Measurements from ENCODE around the gene ZFYVE28.

Gene ZFYVE28

DNA sequence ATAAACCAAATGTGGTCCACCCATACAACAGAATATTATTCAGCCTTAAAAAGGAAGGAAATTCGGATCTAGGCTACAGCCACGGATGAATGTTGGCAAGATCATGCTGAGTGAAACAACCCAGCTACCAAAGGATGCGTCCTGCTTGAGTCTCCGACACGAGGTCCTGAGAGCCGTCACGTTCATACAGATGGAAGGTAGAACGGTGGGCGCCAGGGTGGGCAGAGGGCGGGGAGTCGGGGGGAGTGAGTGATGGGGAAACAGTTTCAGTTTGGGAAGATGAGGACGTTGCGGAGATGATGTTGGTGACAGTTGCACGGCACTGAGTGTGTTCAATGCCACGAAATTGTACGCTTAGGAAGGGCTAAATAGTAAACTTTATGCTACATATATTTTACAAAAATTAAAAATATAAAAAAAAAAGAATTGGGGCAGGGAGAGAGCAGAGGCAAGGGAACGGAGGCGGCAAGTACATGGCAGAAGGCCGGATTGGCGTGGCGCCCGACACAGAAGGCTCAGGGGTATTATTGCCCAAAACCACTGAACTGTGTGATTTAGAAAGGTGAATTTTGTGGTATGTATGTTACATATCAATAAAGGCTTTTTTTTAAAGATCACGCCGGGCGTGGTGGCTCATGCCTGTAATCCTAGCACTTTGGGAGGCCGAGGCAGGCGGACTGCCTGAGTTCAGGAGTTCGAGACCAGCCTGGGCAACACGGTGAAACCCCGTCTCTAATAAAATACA lies 141.7 kb downstream of the ZFYVE28 start:
- TF ChIP-seq, protein P1, sequence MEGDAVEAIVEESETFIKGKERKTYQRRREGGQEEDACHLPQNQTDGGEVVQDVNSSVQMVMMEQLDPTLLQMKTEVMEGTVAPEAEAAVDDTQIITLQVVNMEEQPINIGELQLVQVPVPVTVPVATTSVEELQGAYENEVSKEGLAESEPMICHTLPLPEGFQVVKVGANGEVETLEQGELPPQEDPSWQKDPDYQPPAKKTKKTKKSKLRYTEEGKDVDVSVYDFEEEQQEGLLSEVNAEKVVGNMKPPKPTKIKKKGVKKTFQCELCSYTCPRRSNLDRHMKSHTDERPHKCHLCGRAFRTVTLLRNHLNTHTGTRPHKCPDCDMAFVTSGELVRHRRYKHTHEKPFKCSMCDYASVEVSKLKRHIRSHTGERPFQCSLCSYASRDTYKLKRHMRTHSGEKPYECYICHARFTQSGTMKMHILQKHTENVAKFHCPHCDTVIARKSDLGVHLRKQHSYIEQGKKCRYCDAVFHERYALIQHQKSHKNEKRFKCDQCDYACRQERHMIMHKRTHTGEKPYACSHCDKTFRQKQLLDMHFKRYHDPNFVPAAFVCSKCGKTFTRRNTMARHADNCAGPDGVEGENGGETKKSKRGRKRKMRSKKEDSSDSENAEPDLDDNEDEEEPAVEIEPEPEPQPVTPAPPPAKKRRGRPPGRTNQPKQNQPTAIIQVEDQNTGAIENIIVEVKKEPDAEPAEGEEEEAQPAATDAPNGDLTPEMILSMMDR (IDR thresholded peaks at IDR 0.05), result no peak

DNA sequence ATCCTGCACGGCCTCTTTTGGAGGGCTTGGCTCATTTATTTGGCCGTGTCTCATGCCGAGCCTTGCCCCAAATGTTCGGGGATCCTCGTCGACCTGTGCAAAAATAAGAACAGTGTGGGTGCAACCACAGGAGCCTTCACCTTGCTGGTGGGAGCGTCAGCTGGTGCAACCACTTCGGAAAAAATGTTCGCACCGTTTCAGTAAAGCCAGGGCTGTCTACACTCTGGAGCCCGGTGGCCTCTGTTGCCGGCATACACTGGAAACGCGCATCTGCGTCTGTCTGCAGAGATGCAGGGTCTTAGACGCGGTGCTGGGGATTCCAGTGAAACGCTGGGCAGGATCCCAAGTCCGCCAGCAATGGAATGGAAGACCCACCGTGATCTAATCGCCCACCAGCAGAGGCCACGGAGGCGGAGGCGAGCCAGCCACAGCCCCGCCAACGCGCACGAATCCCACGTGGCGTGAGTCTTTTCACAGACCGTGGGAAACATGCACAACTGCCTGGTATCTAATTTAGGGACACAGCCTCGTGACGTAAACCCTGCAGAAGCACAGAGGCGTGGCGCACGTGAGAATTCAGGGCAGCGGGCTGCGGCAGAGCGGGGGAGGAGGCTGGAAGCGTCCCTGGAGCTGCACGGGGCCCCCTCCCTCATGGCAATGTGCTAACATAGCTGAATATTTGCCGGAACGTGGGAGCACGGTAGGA lies 142.7 kb downstream of the ZFYVE28 start:
- TF ChIP-seq, protein P1 (IDR thresholded peaks at IDR 0.05), result no peak

DNA sequence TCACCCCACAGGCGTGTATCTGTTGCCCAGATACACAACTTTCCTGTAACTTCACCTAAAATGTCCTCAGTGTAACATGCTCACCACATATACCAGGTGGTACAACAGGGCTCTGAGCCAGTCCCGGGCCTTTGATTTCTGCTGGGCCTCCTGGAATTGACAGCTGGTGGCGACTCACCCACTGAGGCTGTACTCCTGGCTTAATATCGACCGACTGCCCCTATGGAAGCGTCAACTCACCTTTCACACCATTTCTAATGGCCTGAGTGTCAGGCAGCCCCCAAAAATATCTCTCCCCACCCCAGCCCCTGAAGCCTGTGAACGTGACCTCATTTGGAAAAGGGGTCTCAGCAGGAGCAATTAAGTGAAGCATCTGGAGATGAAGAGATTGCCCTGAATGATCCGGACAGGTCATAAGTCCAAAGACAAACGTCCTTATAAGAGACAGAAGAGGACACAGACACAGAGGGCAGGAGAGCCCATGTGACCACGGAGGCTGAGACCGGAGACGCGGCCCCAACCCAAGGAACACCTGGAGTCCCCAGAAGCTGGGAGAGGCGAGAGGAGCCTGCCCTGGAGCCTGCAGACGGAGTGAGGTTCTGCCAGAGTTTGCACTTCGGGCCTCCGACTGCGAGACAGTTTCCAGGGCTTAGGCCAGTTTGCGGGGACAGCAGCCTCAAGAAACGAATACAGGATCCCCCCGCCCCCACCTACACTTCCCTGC lies 144.0 kb downstream of the ZFYVE28 start:
- TF ChIP-seq, protein P1 (IDR thresholded peaks at IDR 0.05), result no peak

DNA sequence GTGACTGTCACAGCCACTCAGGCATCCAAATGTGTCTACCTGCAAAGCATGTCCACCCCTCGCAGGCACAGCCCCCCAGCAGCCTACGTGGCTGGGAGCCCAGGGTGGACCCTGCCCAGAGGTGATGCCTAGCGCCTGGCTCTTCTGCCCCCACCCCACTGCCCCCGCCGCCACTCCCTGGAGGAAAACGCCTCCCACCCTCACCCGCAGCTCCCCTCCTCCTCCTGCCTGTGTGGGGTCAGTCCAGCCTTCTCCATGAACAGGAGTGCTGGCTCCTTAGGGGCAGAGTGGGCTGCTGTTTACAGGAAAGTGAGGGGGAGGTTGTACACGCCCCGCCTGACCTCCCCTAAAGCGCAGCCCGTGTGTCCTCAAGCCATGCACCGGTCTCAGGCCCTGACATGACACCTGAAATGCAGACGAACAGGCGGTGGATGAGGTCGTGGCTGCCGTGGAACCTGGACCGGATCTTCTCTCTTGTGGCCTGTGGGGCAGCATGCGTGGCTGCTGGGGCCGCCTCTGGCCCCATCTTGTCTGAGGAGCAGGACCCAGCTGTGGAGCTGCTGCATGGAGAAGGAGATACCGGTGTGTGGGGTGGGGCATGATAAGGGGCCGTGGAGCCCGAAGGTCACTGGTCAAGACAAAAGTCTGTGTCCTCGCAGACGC lies 144.7 kb downstream of the ZFYVE28 start:
- TF ChIP-seq, protein P1 (IDR thresholded peaks at IDR 0.05), result no peak

DNA sequence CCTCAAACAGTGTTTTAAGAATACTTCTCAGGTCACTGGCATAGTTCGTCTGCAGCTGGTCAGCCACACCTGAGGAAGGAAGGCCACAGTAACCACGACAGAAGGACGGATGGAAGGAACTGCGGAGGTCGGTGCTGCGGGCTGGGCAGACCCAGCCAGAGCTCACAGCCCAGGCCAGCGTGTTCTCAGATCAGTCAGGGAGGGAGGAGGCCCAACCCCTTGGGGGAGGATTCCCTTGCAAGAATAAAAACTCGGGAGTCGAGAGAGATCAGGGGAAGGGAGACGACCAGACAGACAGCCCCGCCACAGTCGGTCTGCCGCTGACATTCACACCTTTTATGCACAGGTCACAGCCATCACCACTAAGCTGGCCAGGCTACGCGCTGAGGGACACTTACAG lies 145.2 kb downstream of the ZFYVE28 start:
- TF ChIP-seq, protein P1 (IDR thresholded peaks at IDR 0.05), result no peak

DNA sequence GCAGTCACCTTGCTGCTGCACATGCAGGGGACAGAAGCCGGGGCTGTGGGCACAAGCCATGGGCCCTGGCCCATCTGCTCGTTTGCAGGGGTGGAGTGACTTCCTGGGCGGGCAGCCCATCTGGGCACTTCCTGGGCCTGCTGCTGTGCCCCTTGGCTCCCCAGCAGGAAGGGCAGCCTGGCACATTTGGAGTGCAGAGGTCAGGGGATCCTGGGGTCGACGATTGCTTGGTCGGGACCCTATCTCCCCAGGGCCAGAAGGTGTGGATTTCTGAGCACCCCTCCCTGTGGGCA lies 145.7 kb downstream of the ZFYVE28 start:
- TF ChIP-seq, protein P1 (IDR thresholded peaks at IDR 0.05), result no peak

DNA sequence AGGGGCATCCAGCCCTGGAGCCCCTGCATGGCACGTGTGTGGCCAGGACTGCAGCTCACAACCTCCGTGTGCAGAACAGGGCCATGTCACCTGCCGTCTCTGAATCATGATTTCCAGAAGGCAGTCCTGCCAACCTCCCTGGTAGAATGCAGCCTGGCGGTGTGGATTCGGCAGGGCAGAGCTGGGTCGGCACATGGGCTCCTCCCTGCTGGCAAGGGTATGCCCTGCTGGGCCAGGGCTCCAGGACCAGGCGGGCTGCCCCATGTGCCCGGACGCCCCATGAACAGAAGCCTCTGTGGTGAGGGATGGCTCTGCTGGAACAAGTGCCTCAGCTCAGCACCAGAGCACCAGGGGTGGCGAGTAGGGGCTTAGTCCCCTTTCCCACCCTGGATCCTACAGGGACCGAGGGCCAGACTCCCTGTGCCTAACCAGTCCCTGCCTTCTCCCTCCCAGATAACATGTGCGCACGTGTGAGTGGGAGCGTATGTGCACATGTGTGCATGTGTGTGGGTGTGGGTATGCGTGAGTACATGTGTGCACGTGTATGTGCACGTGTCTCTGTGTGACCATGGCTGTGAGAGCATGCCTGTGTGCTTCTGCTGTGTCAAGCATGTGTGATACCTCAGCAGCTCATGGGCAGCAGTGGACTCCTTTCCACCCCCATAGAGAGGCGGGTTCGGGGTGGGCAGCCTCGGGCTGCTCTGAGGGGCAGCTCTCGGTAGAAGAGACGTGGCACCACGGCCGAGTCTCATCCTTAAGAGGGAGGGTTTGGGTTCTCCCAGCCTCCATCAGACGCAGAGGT lies 146.2 kb downstream of the ZFYVE28 start:
- TF ChIP-seq, protein P1 (IDR thresholded peaks at IDR 0.05), result no peak

All from LNCAP (cell line).